GM19099 (cell line): Measurements from ENCODE around the gene MSLN.

Experiments
- POLR2A ChIP-seq: IDR thresholded peaks from 3 replicates; pipeline ENCODE4 v1.6.1; 2011; ENCODE audit warnings: low read depth; ENCODE audit not compliant: insufficient read length; ENCODE audit errors: extremely low read depth

Gene MSLN

GRCh38 chr16:796296-797119 is 36.0 kb downstream of the MSLN start:
- TF ChIP-seq POLR2A: no peak

DNA sequence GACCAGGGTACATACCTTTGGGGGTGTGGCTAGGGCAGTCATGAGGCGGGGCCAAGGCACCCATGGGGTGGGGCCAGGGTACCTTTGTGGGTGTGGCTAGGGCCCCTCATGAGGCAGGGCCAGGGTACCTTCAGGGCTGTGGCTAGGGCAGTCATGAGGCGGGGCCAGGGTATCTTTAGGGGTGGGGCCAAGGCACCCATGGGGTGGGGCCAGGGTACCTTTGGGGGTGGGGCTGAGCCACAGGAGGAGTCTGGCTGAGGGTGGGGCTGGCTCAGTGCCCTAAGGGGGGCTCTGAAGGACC is 36.5 kb downstream of the MSLN start:
- no peak for TF ChIP-seq POLR2A

GRCh38 chr16:797686-798085 is 37.2 kb downstream of the MSLN start:
- no peak for TF ChIP-seq POLR2A

GRCh38 chr16:798666-799065 is 38.1 kb downstream of the MSLN start:
- TF ChIP-seq POLR2A: no peak

- no peak for TF ChIP-seq POLR2A
These were observed 38.8 kb downstream of the MSLN start for GRCh38 chr16:799111-799947.

- no peak for TF ChIP-seq POLR2A
These were observed 39.7 kb downstream of the MSLN start, which contains the start of gene GNG13 for GRCh38 chr16:799948-800833. TSS of gene GNG13 (minus strand) at chr16:800734. CDS start at chr16:799077, 1,657 bp downstream.

DNA sequence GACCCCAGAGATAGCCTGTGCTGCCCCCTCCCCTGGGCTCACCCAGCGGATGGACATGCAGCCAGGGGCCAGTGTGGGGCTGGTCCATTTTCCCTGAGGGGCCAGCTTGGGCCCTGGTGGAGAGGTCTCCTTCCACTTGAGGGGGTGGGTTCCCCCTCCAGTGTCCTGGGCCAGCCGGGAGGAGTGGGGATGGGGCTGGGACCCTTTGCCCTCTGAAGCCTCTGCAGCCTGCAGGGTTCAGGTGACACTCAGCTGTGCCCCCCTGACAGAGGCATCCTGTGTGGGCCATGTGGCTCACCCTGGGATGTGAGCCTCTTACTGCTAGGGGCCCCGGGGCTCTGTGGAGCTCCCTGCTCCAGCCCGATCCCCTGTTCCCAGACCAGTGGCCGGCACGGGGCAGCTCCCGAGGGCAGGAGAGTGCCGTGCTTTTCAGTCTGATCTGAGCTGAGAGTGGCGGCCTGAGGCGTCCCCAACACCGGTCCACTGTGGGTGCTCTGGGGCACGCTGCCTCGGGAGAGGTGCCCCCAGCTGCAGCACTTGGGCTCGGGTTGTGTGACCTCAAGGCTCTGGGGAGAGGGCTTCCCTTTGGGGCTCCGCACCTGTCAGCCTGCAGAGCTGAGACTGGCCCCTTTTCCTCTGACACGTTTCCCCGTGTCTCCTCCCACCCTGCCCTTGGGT is 40.4 kb downstream of the MSLN start:
- TF ChIP-seq POLR2A: no peak

GRCh38 chr16:801584-802363 is 41.2 kb downstream of the MSLN start:
- no peak for TF ChIP-seq POLR2A

DNA sequence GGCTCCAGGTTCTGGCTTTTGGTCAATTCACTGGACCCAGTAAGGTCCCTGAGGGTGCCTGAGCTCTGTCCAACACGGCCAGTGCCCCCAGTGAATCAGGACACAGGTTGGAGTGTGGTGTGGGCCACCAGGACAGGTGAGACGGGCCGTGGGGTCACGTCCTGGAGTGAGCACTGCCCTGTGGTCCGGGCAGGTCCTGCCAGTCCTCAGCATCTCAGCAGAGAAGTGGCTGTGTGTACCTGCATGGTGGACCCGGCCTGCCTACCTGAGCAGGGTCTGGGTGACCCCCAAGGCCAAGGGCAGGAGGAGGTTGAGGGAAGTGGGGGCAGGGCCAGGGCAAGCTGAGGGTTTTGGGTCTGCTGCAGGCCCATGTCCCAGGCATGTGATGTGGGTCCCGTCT is 41.9 kb downstream of the MSLN start:
- TF ChIP-seq POLR2A: no peak

- TF ChIP-seq POLR2A: no peak
These were observed 42.6 kb downstream of the MSLN start for GRCh38 chr16:802914-803753.

DNA sequence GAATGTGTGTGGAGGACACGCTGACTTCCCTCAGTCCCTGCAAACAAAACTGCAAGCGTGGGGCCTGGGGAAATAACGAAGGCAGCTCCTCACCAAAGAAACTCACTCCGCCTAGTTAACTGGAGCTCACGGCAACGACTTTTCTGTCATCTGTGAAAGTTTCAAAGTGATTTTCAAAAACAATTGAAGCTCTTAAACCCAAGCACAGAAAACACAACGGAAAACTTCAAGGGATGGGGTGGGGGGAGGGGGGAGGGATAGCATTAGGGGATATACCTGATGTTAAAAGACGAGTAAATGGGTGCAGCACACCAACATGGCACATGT is 43.2 kb downstream of the MSLN start:
- no peak for TF ChIP-seq POLR2A

GRCh38 chr16:804193-805048 is 43.9 kb downstream of the MSLN start:
- no peak for TF ChIP-seq POLR2A
